Testis (tissue), 5 donors: Measurements from ENCODE around the gene CCDC192. TPM values are rescaled to one million over a fixed set of nuclear protein-coding genes. Genes with fewer than 3 reads are reported as not detected.

ENCODE experiments used
- DNase-seq: peaks from one replicate; pipeline ENCODE4 v3.0.0-alpha.2; 2019
- H3K27ac ChIP-seq, 2 donors: fragments of 200-600 bp; sonication (generic); one replicate each; pipeline ENCODE4 v1.5.1; 2019
- H3K27me3 ChIP-seq: fragments of 200-600 bp; sonication (generic); one replicate; pipeline ENCODE4 v1.5.1; 2019
- H3K36me3 ChIP-seq: fragments of 200-600 bp; sonication (generic); one replicate; pipeline ENCODE4 v1.5.1; 2017; ENCODE audit warnings: low read depth; ENCODE audit errors: missing control alignments
- H3K4me1 ChIP-seq: fragments of 200-600 bp; sonication (generic); one replicate; pipeline ENCODE4 v1.5.1; 2019
- H3K4me3 ChIP-seq, 2 donors: fragments of 200-600 bp; sonication (generic); one replicate each; pipeline ENCODE4 v1.5.1; 2017 to 2019
- H3K9me3 ChIP-seq: fragments of 200-600 bp; sonication (generic); one replicate; pipeline ENCODE4 v1.5.1; 2017
- POLR2A ChIP-seq: fragments of 450-650 bp; IDR thresholded peaks from one replicate; pipeline ENCODE4 v1.6.1; 2017; ENCODE audit warnings: antibody characterized with exemption, mild to moderate bottlenecking, moderate library complexity
- WGBS, 2 donors: methylation state at CpG; one replicate each; pipeline ENCODE4 v1.1.5; 2018; 5-methylcytosine and 5-hydroxymethylcytosine counted together
- intact Hi-C: fragments of 100-400 bp; cut with DNase I; formaldehyde crosslinking; loops from one replicate; pipeline ENCODE4 v1.15.1; 2023; ENCODE audit warnings: low total_unique reads
- long read RNA-seq, 2 donors: transcript quantifications; one replicate each; lab custom pipeline, GENCODE V29; 2026
- polyA plus RNA-seq: library from polyadenylated mRNA; stranded (reverse); fragments of 350-450 nt; fragmentation: Illumina TruSeq; extraction: RNeasy Lipid Tissue Mini Kit (QIAGEN cat#74804); gene quantifications from one replicate; pipeline ENCODE4 v1.2.3, GENCODE V29; 2014; ENCODE audit warnings: low read depth, low replicate concordance; ENCODE audit not compliant: insufficient read depth
- total RNA-seq, 2 donors: library from RNA; depleted of rRNA; stranded (reverse); fragments of >200 nt; gene quantifications; one replicate each; pipeline ENCODE4 v1.2.3, GENCODE V29; 2016
- TF ChIP-seq, protein P1 (sequence below), 3 experiments: fragments of 450-650 bp in 2 of 3; fragments of 200-600 bp in 1 of 3; sonication (generic) in 1 of 3; IDR thresholded peaks; one replicate each; pipeline ENCODE4 v1.5.1; 2016 to 2019; ENCODE audit warnings: antibody characterized with exemption in 3 of 3, mild to moderate bottlenecking in 2 of 3, moderate library complexity in 1 of 3

The CCDC192 gene, protein sequence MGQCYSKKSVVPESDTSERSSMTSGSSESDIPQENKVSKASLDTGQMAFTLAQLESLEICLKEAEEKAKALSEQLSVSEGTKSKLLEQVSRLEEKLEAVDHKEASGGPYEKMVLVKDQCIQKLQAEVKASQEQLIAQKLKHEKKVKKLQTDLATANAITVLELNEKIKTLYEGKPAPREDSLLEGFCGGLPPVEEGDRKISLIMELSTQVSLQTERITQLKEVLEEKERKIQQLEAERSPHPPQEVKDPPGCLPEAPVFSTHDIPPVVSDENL
- total RNA-seq (10 to 100 TPM in 1 of 2 donors, 1 to 10 TPM in 1; 7.8 to 12.9 TPM), polyA plus RNA-seq (22.6 TPM)
- long read RNA-seq, donor 1, partial matches to known transcripts = 0 of 5 reads
- long read RNA-seq, donor 1, other reads (novel, unspliced or antisense) = 5 of 5 reads
- long read RNA-seq, donor 2 = 0 reads

DNA sequence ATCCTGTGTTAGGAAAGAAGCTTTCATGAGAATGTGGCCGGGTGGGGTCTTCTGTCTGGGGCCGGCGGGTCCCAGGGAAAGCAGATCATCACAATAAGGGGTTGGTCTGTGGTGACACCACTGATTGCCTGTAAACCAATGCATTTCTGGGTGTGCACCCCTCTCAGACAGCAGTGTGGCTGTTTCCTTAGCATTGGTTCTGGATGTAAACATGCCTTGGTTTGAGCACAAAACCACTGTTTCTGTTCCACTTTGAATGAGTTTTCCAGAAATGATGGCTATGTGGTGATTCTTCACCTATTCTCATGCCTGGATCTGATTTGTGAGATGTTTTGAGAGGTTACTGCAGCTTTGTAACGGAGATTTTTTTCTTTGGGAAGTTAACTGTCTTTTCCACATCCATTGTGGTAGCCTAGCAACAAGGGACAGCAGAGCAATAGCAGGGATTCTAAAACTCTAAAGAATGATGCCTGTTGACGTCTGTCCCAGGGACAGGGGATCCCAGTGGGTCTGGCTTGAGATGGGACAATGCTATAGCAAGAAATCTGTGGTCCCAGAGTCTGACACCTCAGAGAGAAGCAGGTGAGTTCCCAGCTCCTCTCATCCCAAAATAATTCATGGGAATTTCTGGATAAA lies at the start of gene CCDC192:
CCDC192 (plus strand) TSS at position 466 of the 636 bp plus-strand sequence; CDS start at position 521, 55 bp downstream.
- intact Hi-C loops = no loop called here
- H3K27ac ChIP-seq = no peak within 1 kb of the TSS
- H3K9me3 ChIP-seq = no peaks in the 10 kb centered on the region
- no peaks in the 10 kb centered on the region for H3K36me3 ChIP-seq
- TF ChIP-seq, protein P1, sequence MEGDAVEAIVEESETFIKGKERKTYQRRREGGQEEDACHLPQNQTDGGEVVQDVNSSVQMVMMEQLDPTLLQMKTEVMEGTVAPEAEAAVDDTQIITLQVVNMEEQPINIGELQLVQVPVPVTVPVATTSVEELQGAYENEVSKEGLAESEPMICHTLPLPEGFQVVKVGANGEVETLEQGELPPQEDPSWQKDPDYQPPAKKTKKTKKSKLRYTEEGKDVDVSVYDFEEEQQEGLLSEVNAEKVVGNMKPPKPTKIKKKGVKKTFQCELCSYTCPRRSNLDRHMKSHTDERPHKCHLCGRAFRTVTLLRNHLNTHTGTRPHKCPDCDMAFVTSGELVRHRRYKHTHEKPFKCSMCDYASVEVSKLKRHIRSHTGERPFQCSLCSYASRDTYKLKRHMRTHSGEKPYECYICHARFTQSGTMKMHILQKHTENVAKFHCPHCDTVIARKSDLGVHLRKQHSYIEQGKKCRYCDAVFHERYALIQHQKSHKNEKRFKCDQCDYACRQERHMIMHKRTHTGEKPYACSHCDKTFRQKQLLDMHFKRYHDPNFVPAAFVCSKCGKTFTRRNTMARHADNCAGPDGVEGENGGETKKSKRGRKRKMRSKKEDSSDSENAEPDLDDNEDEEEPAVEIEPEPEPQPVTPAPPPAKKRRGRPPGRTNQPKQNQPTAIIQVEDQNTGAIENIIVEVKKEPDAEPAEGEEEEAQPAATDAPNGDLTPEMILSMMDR (IDR thresholded peaks at IDR 0.05) = no peak
- TF ChIP-seq POLR2A = no peak
- peak within 1 kb of the TSS in 1 of 2 donors; percentile 17 for H3K4me3 ChIP-seq
- DNase-seq = no peak
- no peaks in the 10 kb centered on the region for H3K27me3 ChIP-seq
- 67 to 68% methylated on average over 5 of the region's 5 CpGs for WGBS, 2 donors
- H3K4me1 ChIP-seq = peaks cover 6% of the 10 kb centered on the region

- peaks cover 11% of the 10 kb centered on the region for H3K4me1 ChIP-seq
- no peaks in the 10 kb centered on the region for H3K36me3 ChIP-seq
- no peak overlapping the region for H3K27ac ChIP-seq
- intact Hi-C loops = no loop called here
- WGBS, 2 donors = 69% methylated on average over 6 of the region's 6 CpGs
- H3K9me3 ChIP-seq = no peaks in the 10 kb centered on the region
- no peak for DNase-seq
- TF ChIP-seq, protein P1 (IDR thresholded peaks at IDR 0.05) = no peak
- no peak for TF ChIP-seq POLR2A
- no peak overlapping the region for H3K4me3 ChIP-seq
- no peaks in the 10 kb centered on the region for H3K27me3 ChIP-seq
Measured at GRCh38 chr5:127656825-127657224, 46.4 kb upstream of the CCDC192 start.

DNA sequence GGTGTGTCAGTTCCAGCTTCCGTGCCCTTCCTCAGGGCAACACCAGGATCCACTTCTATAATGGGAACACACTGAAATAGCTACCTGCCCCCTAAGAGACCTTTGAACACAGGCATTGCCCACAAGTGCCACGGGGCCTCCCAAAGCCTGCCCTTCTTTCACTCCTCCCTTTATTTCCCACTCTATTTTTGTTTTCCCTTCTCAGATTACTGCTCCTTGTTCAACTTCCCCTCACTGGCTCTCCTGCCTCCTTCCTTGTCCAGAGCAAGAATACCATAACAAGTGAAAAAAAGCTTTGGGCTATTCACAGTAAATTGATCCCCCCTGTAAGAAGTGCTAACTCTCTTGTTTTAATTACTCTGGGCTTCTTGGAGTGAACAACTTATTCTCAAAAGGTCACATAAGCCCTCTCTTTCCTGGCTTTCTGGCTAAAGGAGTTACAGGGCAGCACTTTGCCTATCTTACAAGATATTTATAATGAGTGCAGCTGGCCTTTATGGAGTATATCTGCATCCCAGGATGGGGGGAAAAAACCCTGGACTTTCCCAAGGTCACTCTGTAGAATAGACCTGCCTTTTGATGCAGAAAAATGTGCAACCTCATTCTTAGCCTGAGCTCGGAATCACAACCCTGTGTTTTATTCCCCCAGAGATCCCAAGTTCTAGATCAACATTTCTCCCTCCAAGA lies 43.0 kb upstream of the CCDC192 start:
- intact Hi-C loops = no loop called here
- Histone ChIP-seq H3K4me3 (no peak overlapping the region), H3K27ac (peak overlapping the region; percentile 60 to 65), H3K4me1 (peaks cover 20% of the 10 kb centered on the region), H3K9me3 (no peaks in the 10 kb centered on the region), H3K27me3 (no peaks in the 10 kb centered on the region), H3K36me3 (no peaks in the 10 kb centered on the region)
- TF ChIP-seq, protein P1 (IDR thresholded peaks at IDR 0.05) = no peak
- TF ChIP-seq POLR2A = no peak
- DNase-seq = no peak
- WGBS, 2 donors = 28 to 58% methylated on average over 3 of the region's 3 CpGs

DNA sequence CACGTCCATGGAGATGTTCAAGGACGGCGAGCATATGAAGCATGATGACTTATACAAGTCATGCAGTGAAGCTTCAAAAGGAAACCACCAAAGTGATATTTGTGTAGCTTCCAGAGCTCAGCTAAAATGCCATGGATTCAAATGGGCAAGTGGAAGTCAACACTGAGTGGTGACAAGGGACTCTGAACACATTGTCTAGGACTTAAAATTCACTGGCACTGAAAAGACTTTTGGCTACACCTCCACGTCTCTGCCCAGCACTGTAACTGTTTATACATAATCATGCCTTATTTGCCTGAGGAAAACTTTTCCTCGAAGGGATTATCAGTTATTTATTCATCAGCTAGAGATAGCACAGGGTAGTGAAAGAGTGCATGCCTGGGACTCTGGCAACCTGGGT lies 39.1 kb upstream of the CCDC192 start:
- DNase-seq = no peak
- 74 to 80% methylated on average over 5 of the region's 5 CpGs for WGBS, 2 donors
- Histone ChIP-seq H3K4me3 (no peak overlapping the region), H3K27me3 (no peaks in the 10 kb centered on the region), H3K9me3 (no peaks in the 10 kb centered on the region), H3K4me1 (peaks cover 41% of the 10 kb centered on the region), H3K36me3 (no peaks in the 10 kb centered on the region), H3K27ac (peak overlapping the region; percentile 21 to 81)
- intact Hi-C loops = no loop called here
- TF ChIP-seq, protein P1 (IDR thresholded peaks at IDR 0.05) = no peak
- no peak for TF ChIP-seq POLR2A
